Measurements from ENCODE around the gene PRKD1.
"Not testable (repeated sequence)": the region's sequence is repeated elsewhere in the genome, so short reads cannot be mapped to it uniquely, and the experiment has no call there.

PRKD1 gene

GRCh38 chr14:29743531-29743930 lies 184.1 kb downstream of the PRKD1 start:
- Histone ChIP-seq H3K4me1 (ENCODE audit: control insufficient read depth, insufficient read depth, low read length, poor library complexity, severe bottlenecking) (peaks cover 5% of the 10 kb centered on the region), H3K36me3 (ENCODE audit: control insufficient read depth, insufficient read depth, low read length) (no peaks in the 10 kb centered on the region), H3K9me3 (ENCODE audit: control insufficient read depth, low read length) (no peaks in the 10 kb centered on the region), H3K27ac (ENCODE audit: low read depth, low read length, severe bottlenecking) (no peak overlapping the region), H3K4me3 (ENCODE audit: extremely low read depth, insufficient read depth, low read length, poor library complexity, severe bottlenecking) (no peak overlapping the region)
- 77 to 86% methylated on average over 3 of the region's 3 CpGs for WGBS, 2 experiments (ENCODE audit: insufficient coverage in 2 of 2)

GRCh38 chr14:29741909-29742401 lies 185.7 kb downstream of the PRKD1 start:
- H3K27ac ChIP-seq (ENCODE audit: low read depth, low read length, severe bottlenecking), result no peak overlapping the region
- 90 to 100% methylated on average over 2 to 3 of the region's 5 CpGs for WGBS, 2 experiments (ENCODE audit: insufficient coverage in 2 of 2)
- H3K4me3 ChIP-seq (ENCODE audit: extremely low read depth, insufficient read depth, low read length, poor library complexity, severe bottlenecking), result no peak overlapping the region
- H3K4me1 ChIP-seq (ENCODE audit: control insufficient read depth, insufficient read depth, low read length, poor library complexity, severe bottlenecking), result peaks cover 4% of the 10 kb centered on the region
- H3K36me3 ChIP-seq (ENCODE audit: control insufficient read depth, insufficient read depth, low read length), result no peaks in the 10 kb centered on the region
- no peaks in the 10 kb centered on the region for H3K9me3 ChIP-seq (ENCODE audit: control insufficient read depth, low read length)

GRCh38 chr14:29740491-29740890 lies 187.2 kb downstream of the PRKD1 start:
- Histone ChIP-seq H3K36me3 (ENCODE audit: control insufficient read depth, insufficient read depth, low read length) (no peaks in the 10 kb centered on the region), H3K27ac (ENCODE audit: low read depth, low read length, severe bottlenecking) (no peak overlapping the region), H3K4me1 (ENCODE audit: control insufficient read depth, insufficient read depth, low read length, poor library complexity, severe bottlenecking) (peaks cover 4% of the 10 kb centered on the region), H3K4me3 (ENCODE audit: extremely low read depth, insufficient read depth, low read length, poor library complexity, severe bottlenecking) (no peak overlapping the region), H3K9me3 (ENCODE audit: control insufficient read depth, low read length) (no peaks in the 10 kb centered on the region)

- H3K4me1 ChIP-seq (ENCODE audit: control insufficient read depth, insufficient read depth, low read length, poor library complexity, severe bottlenecking), result peaks cover 4% of the 10 kb centered on the region
- H3K9me3 ChIP-seq (ENCODE audit: control insufficient read depth, low read length), result no peaks in the 10 kb centered on the region
- H3K36me3 ChIP-seq (ENCODE audit: control insufficient read depth, insufficient read depth, low read length), result no peaks in the 10 kb centered on the region
- H3K4me3 ChIP-seq (ENCODE audit: extremely low read depth, insufficient read depth, low read length, poor library complexity, severe bottlenecking), result no peak overlapping the region
- H3K27ac ChIP-seq (ENCODE audit: low read depth, low read length, severe bottlenecking), result no peak overlapping the region
- 64 to 82% methylated on average over 1 of the region's 1 CpG for WGBS, 2 experiments (ENCODE audit: insufficient coverage in 2 of 2)
Measured at GRCh38 chr14:29738950-29739349, 188.7 kb downstream of the PRKD1 start.

GRCh38 chr14:29738056-29738455 lies 189.6 kb downstream of the PRKD1 start:
- H3K4me1 ChIP-seq (ENCODE audit: control insufficient read depth, insufficient read depth, low read length, poor library complexity, severe bottlenecking), result peaks cover 4% of the 10 kb centered on the region
- H3K27ac ChIP-seq (ENCODE audit: low read depth, low read length, severe bottlenecking), result no peak overlapping the region
- no peaks in the 10 kb centered on the region for H3K36me3 ChIP-seq (ENCODE audit: control insufficient read depth, insufficient read depth, low read length)
- no CpG with 5 or more reads among the region's 1 CpG for WGBS, 2 experiments (ENCODE audit: insufficient coverage in 2 of 2)
- no peaks in the 10 kb centered on the region for H3K9me3 ChIP-seq (ENCODE audit: control insufficient read depth, low read length)
- no peak overlapping the region for H3K4me3 ChIP-seq (ENCODE audit: extremely low read depth, insufficient read depth, low read length, poor library complexity, severe bottlenecking)

GRCh38 chr14:29735459-29735858 lies 192.2 kb downstream of the PRKD1 start:
- 75% methylated on average over 1 of the region's 4 CpGs; no CpG with 5 or more reads in 1 of the 2 experiments for WGBS, 2 experiments (ENCODE audit: insufficient coverage in 2 of 2)
- H3K36me3 ChIP-seq (ENCODE audit: control insufficient read depth, insufficient read depth, low read length), result no peaks in the 10 kb centered on the region
- H3K9me3 ChIP-seq (ENCODE audit: control insufficient read depth, low read length), result no peaks in the 10 kb centered on the region
- no peak overlapping the region for H3K27ac ChIP-seq (ENCODE audit: low read depth, low read length, severe bottlenecking)
- H3K4me1 ChIP-seq (ENCODE audit: control insufficient read depth, insufficient read depth, low read length, poor library complexity, severe bottlenecking), result no peaks in the 10 kb centered on the region
- no peak overlapping the region for H3K4me3 ChIP-seq (ENCODE audit: extremely low read depth, insufficient read depth, low read length, poor library complexity, severe bottlenecking)

- H3K27ac ChIP-seq (ENCODE audit: low read depth, low read length, severe bottlenecking), result no peak overlapping the region
- no CpG with 5 or more reads among the region's 1 CpG for WGBS, 2 experiments (ENCODE audit: insufficient coverage in 2 of 2)
- no peaks in the 10 kb centered on the region for H3K36me3 ChIP-seq (ENCODE audit: control insufficient read depth, insufficient read depth, low read length)
- no peak overlapping the region for H3K4me3 ChIP-seq (ENCODE audit: extremely low read depth, insufficient read depth, low read length, poor library complexity, severe bottlenecking)
- H3K4me1 ChIP-seq (ENCODE audit: control insufficient read depth, insufficient read depth, low read length, poor library complexity, severe bottlenecking), result no peaks in the 10 kb centered on the region
- no peaks in the 10 kb centered on the region for H3K9me3 ChIP-seq (ENCODE audit: control insufficient read depth, low read length)
Measured at GRCh38 chr14:29734732-29735131, 192.9 kb downstream of the PRKD1 start.

GRCh38 chr14:29726560-29727331 lies 200.9 kb downstream of the PRKD1 start:
- not testable (repeated sequence) for H3K9me3 ChIP-seq (ENCODE audit: control insufficient read depth, low read length); H3K4me3 ChIP-seq (ENCODE audit: extremely low read depth, insufficient read depth, low read length, poor library complexity, severe bottlenecking); H3K36me3 ChIP-seq (ENCODE audit: control insufficient read depth, insufficient read depth, low read length); H3K4me1 ChIP-seq (ENCODE audit: control insufficient read depth, insufficient read depth, low read length, poor library complexity, severe bottlenecking); H3K27ac ChIP-seq (ENCODE audit: low read depth, low read length, severe bottlenecking)
- WGBS, 2 experiments (ENCODE audit: insufficient coverage in 2 of 2), result no CpG with 5 or more reads among the region's 4 CpGs

- 81 to 94% methylated on average over 2 to 3 of the region's 3 CpGs for WGBS, 2 experiments (ENCODE audit: insufficient coverage in 2 of 2)
- Histone ChIP-seq H3K9me3 (ENCODE audit: control insufficient read depth, low read length) (no peaks in the 10 kb centered on the region), H3K4me3 (ENCODE audit: extremely low read depth, insufficient read depth, low read length, poor library complexity, severe bottlenecking) (no peak overlapping the region), H3K27ac (ENCODE audit: low read depth, low read length, severe bottlenecking) (no peak overlapping the region), H3K36me3 (ENCODE audit: control insufficient read depth, insufficient read depth, low read length) (no peaks in the 10 kb centered on the region), H3K4me1 (ENCODE audit: control insufficient read depth, insufficient read depth, low read length, poor library complexity, severe bottlenecking) (peaks cover 6% of the 10 kb centered on the region)
Measured at GRCh38 chr14:29724991-29725390, 202.7 kb downstream of the PRKD1 start.

GRCh38 chr14:29722831-29723230 lies 204.8 kb downstream of the PRKD1 start:
- Histone ChIP-seq H3K4me3 (ENCODE audit: extremely low read depth, insufficient read depth, low read length, poor library complexity, severe bottlenecking) (no peak overlapping the region), H3K27ac (ENCODE audit: low read depth, low read length, severe bottlenecking) (no peak overlapping the region), H3K36me3 (ENCODE audit: control insufficient read depth, insufficient read depth, low read length) (no peaks in the 10 kb centered on the region), H3K4me1 (ENCODE audit: control insufficient read depth, insufficient read depth, low read length, poor library complexity, severe bottlenecking) (peaks cover 6% of the 10 kb centered on the region), H3K9me3 (ENCODE audit: control insufficient read depth, low read length) (no peaks in the 10 kb centered on the region)
- 88 to 100% methylated on average over 1 of the region's 1 CpG for WGBS, 2 experiments (ENCODE audit: insufficient coverage in 2 of 2)

- Histone ChIP-seq H3K4me3 (ENCODE audit: extremely low read depth, insufficient read depth, low read length, poor library complexity, severe bottlenecking) (no peak overlapping the region), H3K36me3 (ENCODE audit: control insufficient read depth, insufficient read depth, low read length) (no peaks in the 10 kb centered on the region), H3K9me3 (ENCODE audit: control insufficient read depth, low read length) (no peaks in the 10 kb centered on the region), H3K27ac (ENCODE audit: low read depth, low read length, severe bottlenecking) (no peak overlapping the region), H3K4me1 (ENCODE audit: control insufficient read depth, insufficient read depth, low read length, poor library complexity, severe bottlenecking) (peaks cover 6% of the 10 kb centered on the region)
- 81% methylated on average over 2 of the region's 2 CpGs; no CpG with 5 or more reads in 1 of the 2 experiments for WGBS, 2 experiments (ENCODE audit: insufficient coverage in 2 of 2)
Measured at GRCh38 chr14:29721586-29721985, 206.1 kb downstream of the PRKD1 start.
